Spleen (tissue), 7 donors: ENCODE results near the gene SULT6B1.

Source experiments
- POLR2A ChIP-seq, 3 donors: fragments of 450-650 bp; IDR thresholded peaks; one replicate each; pipeline ENCODE4 v1.5.1; 2017; ENCODE audit warnings: antibody characterized with exemption in 3 of 3, mild to moderate bottlenecking in 1 of 3
- POLR2AphosphoS5 ChIP-seq, 3 donors: sonication (generic); formaldehyde crosslinking; IDR thresholded peaks; one replicate each; pipeline ENCODE4 v1.5.1; 2017; ENCODE audit warnings: antibody characterized with exemption in 3 of 3
- TF ChIP-seq, protein P1 (sequence below), 11 experiments: fragments of 200-600 bp in 7 of 11; fragments of 450-650 bp in 4 of 11; sonication (generic) in 4 of 11; IDR thresholded peaks in 8 of 11; conservative IDR thresholded peaks in 3 of 11; 1 replicate in 7 of 11; 2 replicates in 4 of 11; pipeline versions ENCODE4 v1.4.0 to v1.8.0; 2016 to 2021; ENCODE audit warnings: antibody characterized with exemption in 11 of 11, inconsistent platforms in 4 of 11, mild to moderate bottlenecking in 1 of 11
- donor health status: DM: no; HTN: no; CAD: no; lungs with moderate emphysema.
- donor health status: DM: no; HTN: no; CAD: no.
- donor health status: DM: no; HTN: no; CAD: no.

DNA sequence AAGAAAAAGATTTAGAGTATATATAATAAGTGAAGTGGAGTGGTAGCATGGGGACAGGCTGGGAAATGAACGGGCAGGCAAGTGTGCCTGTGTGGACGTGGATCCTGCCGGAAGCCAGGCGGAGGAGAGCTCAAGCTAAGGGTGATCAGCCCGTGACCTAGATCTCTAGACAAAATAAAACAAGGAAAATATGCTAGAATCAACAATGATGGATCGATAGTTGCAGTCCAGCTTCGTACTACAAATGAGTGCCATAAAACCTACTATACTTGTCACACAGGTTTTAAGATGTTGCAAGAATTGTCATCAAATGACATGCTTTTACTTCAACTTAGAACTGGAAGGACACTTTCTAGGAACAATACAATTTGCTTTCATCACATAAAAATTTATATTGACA lies 40.1 kb downstream of the SULT6B1 start:
- TF ChIP-seq, protein P1, sequence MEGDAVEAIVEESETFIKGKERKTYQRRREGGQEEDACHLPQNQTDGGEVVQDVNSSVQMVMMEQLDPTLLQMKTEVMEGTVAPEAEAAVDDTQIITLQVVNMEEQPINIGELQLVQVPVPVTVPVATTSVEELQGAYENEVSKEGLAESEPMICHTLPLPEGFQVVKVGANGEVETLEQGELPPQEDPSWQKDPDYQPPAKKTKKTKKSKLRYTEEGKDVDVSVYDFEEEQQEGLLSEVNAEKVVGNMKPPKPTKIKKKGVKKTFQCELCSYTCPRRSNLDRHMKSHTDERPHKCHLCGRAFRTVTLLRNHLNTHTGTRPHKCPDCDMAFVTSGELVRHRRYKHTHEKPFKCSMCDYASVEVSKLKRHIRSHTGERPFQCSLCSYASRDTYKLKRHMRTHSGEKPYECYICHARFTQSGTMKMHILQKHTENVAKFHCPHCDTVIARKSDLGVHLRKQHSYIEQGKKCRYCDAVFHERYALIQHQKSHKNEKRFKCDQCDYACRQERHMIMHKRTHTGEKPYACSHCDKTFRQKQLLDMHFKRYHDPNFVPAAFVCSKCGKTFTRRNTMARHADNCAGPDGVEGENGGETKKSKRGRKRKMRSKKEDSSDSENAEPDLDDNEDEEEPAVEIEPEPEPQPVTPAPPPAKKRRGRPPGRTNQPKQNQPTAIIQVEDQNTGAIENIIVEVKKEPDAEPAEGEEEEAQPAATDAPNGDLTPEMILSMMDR (IDR thresholded peaks at IDR 0.05 in 8 of 11, conservative IDR thresholded peaks at IDR 0.05 in 3 of 11): no peak
- TF ChIP-seq POLR2A (IDR thresholded peaks at IDR 0.05) (no peak), POLR2AphosphoS5 (IDR thresholded peaks at IDR 0.05) (no peak)
